GM19025 (cell line): ENCODE results near the gene GCN1.
A peak's percentile ranks its signal among the peaks of the same experiment; 100 is the strongest.

Experiments used
- ATAC-seq: cut with Tn5 transposase; IDR thresholded peaks from one replicate; pipeline ENCODE4 v1.9.1; 2021; ENCODE audit warnings: mild to moderate bottlenecking, low read depth, moderate library complexity; ENCODE audit not compliant: unreplicated experiment

Gene GCN1

DNA sequence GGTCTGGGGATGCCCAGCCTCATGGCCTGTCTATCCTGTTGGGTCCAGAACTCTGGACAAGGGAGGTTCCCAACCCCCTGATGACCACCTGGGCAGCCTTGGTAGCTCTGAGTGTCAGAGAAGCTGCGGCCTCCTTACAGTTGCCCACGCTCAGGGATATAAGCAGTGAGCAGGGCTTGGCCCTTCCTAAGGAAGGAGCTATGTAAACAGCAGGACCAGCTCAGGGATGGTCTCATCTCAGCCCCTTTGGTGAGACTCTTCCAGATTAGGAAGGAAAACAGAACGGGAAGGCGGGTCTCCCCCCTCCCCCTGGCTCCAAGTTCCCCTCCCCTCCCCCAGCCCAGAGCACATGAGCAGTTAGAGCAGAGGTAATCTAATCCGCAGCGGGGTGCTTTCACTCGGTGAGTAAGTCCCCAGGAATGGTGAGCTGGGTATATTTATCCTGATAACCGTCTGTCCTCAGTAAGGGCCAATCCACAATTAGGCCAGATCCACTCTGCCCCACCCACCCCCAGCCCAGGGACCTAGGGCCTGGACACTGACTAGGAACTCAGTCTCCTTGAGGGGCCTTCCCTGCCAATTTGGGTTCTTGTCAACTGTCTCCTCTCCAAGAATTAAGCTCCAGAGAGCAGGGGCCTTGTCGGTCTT lies 35.9 kb upstream of the GCN1 start:
- ATAC-seq: no peak

DNA sequence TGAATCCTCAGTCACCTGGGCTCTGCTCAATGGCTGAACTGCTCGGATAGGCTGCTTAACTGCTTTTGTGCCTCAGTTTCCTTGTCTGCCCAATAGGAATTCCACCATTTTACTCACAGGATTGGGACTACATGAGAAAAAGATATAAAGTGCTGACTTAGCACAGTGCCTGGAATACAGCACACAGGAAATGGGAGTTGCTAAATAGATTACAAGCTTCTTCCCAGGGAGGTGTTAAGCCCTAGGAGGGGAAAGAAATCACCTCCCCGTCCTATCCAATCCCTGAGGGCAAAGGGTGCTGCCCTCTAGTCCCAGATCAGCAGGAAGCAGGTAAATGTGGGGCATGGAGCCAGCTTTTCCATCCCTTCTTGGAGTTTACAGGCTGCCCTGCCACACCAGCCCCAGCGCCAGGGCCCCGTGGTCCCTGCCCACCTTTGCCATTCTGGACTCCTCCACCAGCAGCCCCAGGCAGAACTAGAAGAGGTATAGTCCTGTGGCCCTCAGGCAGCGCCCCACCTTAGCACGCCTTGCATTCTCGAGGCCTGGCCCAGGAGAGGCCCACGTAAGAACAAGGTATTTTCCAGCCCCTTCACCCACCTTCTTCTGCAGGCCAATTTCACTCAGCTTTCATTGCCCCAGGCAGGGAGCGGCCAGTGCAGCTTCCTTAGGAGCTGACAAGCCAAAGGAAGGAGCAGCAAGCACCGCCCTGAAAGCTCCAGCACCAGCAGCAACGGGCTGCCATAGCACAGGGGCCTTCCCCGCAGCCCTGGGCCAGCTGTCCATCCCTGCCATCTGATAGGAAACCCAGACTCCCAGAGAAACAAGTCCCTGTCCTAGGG lies 35.2 kb upstream of the GCN1 start:
- ATAC-seq: no peak

DNA sequence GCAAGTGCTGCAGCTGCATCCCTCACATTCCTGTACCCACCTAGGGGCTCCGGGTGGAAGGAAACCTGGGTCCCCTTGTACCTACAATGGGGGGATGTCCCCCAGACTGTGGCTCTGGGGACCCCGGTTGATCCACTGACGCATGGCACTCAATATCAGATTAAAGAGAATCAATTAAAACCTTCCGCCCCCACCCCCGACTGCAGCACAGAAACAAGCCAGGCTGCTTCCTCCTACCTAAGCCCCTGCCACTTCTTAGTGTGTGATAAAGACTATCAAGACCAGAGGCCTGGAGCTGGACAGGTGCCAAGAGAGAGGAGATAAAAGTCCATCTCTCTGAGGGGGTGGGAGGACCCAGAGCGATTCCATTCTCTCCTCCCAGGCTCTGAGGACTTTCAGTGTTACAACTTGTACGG lies 34.6 kb upstream of the GCN1 start:
- ATAC-seq: no peak

DNA sequence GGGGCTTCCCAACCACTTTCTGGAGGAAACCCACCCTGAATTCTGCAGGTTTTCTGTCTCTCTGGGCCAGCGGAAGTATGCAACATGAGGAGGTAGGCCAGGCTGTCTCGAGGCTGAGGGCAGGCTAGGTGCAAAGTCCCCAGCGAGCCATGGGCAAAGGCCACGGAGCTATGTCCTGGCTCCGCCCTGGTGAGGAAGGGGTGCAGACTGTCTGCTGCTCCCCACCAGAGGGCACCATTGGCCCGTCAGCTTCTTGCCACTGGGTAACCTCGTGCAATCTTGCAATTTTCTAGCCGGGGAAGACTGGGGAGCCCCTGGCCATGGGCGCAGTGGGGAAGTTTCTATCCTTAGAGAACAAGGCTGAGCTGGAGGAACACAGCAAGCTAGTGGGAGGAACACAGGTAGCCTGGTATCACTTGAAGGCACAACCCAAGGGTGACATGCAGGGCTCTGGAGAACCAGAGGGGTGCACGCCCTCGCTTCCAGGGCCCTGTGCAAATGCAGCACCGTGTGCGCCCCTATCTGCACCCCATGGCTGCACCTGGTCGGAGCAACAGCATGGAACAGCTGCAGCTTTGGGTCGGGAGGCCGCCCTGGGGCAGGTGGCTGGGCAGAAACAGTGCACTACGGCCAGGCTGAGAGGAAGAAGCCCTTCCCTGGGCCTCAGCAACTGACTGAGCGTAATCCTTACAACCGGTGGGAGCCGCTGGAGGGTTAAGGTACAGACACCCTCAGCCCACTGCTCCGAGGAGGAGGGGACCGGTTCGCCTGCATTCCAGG lies 34.0 kb upstream of the GCN1 start:
- peak; percentile 81 for ATAC-seq

DNA sequence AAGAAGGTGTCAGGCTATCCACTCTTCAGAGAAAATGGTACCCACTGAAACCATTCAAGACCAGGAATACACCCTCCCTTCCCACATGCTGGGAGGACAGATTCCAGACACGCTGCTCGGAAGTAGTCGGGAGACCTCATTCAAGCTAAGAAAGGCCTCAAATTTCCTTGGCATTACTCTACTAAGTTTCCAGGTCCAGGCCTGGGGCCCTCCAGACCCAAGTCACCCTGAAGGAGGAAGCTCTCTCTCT lies 33.5 kb upstream of the GCN1 start:
- no peak for ATAC-seq

DNA sequence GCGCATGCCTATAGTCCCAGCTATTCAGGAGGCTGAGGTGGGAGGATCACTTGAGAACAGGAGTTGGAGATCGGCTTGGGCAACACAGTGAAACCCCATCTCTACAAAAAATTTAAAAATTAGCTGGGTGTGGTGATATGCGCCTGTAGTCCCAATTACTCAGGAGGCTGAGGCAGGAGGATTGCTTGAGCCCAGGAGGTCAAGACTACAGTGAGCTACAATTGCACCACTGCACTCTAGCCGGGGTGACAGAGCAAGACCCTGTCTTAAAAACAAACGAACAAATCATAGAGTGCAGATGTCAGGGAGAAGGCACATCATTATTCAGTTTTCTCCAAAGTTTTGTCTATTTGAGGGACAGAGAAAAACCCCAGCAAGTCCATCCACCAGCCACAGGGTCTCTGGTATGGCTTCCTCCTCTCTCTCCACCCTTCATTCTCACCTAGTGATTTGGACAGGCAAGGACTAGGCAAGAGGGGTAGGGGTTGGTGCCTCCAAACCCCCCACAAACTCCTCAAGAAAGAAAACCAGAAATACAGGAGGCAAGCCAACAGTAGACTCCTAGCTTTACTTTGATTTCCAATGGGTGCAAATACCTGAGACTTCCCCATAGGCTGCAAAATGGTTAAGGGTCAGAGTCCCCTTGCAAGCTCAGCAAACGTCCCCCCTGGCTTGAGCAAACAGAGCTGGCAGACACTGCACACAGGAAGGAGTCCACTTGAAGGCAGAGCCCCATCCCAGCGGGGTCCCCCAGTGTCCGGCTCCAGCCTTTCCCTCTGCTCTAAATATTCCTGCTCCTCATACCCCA lies 32.9 kb upstream of the GCN1 start:
- no peak for ATAC-seq

DNA sequence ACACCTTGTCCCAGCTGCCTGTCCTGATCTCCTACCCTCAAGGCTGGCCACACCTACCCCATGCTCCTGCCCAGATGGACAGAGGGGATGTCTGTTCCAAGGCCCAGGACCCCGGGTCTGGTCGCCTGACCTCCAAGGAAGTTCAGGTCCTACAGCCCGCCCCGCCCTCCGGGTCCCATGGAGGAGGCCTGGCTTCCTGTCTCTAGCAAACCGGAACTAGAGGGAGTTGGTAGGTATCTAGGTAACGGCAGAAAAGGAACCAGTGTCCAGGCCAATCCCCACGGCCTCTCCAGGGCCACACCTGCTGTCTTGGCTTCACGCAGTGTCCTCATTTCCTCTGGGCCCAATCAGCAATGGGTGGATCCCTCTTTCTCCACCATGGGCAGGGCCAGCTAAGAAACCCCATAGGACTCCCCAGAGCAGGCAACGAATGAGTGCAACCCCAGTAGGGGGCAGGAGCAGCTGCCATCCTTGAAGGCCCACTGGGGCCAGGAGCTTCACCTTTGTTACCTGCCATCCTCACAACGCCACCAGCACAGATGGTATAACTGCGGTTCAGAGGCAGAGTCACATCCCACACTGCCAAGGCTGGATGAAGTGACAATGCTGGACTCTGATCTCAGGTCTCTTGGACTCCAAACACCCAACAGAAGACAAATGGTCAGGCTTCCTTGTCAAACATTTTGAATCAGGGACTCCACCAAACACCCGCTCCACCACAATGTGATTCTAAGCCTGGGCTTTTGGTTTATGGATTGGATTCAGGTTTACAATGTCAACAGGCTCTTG lies 31.5 kb upstream of the GCN1 start:
- ATAC-seq: no peak

DNA sequence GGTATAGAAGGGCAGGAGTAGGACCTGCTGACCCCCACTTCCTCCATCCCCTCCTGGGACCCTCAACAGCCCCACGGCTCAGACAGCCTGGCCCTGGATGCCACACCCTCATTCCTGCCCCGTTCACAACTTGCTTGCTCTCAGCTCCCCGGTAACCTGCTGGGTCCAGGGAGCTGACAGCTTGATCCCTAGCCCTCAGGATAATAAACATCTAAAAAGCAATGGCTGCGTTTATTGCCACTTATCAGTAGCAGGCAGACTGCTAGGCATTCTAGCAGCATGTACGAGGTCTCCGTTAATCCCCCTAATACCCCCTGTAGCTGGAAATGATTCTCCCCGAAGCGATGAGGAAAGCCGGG lies 30.7 kb upstream of the GCN1 start:
- ATAC-seq: no peak

DNA sequence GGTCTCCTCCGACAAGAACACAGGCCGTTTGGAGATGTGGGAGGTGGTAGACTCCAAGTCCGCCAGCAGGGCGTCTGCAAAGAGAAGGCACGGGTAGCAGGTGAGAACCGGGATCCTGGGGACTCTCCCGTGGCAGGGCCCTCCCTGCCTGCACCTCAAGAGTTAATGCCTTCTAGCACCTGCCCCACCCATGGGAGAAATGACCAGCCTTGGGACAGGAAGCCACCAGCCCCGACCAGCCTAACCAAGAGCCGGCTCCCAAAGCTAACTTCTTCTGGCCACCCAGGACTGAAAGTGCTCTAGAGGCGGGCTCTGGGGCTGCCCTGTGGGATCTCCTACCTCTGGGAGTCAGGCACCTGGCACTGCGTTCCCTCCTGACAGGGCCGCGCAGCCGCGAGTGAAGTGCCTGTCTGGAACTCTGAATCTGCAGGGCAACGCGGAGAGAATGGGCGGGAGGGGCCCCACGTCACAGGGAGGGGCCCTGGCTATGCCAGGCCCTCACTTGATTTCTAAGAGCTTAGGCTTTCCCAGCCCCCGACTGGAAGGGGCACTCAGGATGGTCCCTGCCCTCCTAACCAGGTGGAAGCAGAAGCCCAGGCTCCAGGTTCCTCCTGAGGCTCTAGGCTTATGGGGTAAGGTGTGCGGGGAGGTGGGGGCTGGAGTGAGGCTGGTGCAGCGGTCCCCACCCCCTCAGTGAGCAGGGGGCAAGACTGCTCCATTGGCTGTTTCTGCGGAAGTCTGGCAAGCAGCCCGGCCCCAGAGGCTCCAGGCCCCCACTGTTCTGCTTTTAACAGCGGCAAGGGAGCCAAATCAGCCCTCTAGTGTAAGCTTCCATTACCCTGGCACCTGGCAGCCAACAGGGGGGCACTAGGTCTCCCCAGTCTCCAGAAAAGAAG lies 30.0 kb upstream of the GCN1 start:
- ATAC-seq: no peak

DNA sequence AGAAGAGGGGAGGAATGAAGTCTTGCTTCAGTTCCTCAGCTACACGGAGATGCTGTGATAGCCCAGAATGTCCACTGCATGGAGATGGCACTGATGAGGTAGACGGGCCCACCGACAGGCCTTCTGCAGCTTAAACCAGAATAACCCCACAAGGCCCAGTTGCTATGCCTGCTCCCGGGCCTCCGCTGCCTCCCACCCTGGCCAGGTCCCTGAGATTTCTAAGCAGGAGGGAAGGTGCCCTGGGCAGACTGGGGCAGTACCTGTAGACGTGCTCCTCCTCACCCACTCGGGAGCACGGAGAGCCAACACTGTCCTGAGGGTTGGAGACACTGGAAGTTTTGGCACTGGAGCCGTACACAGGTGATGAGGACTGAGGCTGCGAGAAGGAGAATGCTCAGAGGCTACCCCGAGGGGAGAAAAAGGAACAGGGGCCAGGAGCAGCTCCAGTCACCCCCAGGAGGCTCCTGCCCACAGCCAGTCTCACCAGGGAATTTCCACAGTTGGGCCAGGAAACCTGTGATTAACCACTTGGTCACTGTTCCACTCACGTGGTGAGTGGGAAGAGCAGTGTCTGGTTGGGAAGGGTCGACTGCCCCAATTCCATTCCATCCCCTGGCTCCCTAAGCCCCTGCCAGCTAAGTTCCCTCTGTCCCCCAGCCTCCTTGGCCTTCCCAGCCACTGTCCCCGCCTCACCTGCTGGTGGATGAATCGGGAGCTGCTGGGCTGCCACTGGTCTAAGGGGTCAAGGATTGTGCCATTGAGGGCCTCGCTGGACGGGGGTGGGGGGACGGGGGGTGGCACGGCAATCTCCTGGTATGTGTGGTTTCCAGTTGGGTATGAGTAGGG lies 29.2 kb upstream of the GCN1 start:
- ATAC-seq: no peak

DNA sequence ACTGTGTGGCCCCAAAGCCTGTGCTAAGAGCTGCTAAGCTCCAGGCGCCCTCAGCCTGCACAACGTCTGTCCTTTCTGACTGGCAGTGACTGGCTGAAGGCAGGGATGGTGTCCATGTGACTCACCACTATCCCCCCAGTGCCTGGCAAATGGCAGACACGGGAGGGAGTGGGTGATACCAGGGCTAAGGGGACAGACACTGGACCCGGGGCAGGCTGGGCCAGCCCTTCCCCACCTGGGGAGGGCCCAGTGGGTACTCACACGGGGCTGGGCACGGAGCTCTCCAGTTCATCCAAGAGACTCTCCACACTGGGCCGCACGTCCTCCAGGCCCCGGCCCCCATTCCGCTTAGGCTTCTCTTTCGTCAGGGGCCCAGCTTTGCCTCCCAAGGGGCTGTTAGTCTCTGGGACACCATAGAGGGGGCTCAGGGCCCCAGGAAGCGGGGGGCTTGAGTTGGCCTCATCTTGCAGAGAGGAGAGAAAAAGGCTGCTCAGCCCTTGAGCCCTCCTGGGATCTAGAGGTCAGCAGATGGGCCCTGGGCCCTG lies 27.8 kb upstream of the GCN1 start:
- ATAC-seq: no peak

DNA sequence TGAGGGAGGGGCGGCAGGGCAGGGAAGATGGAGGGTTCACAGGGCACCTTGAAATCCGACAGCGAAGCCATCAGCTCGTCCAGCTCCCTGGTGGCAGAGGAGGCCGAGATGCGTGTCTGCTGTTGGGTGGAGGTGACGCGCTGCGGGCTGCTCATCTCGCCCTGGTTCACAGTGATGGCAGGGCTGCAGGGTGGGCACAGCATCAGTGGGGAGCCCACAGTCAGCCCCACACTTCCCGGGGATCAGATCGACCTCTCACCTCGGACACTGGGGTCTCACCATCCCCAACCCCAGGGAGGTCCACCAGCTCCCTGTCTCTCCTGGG lies 27.0 kb upstream of the GCN1 start:
- ATAC-seq: no peak

DNA sequence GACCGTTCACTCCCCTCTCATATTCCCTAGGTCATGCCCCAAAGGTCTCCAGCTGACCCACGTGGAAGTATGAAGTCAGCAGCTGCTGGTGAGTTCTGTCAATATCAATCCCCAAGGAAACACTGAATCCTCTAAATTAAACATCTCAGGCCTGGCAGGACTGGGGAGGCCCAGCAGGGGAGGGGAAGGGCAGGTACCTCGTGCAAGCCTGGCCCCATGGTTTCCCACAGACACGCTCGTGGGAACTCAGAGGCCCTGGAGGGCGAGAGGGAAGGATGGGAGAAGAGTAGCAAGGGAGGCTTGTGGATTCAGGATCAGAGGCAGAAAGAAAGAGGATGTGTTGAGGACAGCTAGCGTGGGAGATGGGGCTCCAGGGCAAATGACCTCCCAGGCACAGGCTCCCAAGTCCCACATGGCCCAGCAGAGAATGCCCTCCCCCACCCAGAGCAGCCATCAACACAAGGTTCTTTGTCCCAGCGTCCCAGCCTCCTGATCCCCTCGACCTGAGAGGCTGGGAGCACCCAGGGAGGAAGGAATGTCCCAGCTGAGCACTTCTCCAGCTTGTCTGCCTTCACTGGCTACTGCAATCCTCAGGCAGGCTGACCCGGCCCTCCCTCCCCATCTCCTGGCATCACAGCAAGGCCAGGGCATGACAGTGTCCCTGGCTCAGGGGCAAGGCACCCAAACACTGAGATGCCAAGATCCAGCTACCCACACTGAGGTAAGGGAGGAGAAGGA lies 26.5 kb upstream of the GCN1 start:
- no peak for ATAC-seq

DNA sequence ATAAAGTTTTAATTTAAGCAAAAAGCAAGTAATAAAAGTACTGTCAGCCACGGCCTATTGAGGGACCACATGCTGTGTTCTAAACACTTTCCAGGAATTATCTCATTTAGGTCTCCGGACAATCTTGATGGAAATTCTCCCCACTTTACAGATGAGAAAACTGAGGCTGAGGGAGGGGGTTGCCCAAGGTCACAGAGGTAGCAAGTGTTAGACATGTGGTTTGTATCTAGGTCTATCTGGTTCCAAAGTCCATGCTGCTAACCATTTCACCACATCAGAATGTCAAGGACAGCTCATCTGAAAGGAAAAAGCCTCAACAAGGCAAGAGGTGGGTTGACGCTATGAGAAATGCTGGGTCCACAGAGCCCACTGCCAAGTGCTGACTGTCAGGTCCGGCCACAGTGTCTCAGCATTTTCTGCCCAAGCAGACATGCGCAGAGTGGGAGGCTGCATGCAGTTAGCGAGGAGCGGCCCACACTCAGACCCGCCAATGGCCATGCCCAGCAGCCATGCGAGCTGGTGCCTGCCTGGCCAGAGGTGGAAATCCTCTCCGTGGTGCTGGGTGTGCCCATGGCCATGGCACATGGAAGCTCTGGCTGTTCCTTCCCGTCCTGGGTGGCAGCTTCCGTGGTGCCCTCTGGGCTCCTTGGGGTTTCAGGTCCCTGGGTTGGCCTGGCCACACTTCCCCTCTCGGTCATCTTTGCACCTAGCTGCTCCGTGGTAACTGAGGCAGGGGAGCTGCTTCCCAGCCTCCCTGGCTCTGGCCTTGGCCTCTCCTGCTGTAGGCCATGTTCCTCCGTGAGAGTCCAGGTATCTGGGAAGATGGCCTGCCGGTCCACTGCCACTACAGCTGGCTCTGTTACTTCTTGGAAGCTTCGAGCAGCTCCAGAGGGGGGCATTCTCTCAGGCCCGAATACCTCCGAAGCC lies 24.4 kb upstream of the GCN1 start:
- no peak for ATAC-seq

DNA sequence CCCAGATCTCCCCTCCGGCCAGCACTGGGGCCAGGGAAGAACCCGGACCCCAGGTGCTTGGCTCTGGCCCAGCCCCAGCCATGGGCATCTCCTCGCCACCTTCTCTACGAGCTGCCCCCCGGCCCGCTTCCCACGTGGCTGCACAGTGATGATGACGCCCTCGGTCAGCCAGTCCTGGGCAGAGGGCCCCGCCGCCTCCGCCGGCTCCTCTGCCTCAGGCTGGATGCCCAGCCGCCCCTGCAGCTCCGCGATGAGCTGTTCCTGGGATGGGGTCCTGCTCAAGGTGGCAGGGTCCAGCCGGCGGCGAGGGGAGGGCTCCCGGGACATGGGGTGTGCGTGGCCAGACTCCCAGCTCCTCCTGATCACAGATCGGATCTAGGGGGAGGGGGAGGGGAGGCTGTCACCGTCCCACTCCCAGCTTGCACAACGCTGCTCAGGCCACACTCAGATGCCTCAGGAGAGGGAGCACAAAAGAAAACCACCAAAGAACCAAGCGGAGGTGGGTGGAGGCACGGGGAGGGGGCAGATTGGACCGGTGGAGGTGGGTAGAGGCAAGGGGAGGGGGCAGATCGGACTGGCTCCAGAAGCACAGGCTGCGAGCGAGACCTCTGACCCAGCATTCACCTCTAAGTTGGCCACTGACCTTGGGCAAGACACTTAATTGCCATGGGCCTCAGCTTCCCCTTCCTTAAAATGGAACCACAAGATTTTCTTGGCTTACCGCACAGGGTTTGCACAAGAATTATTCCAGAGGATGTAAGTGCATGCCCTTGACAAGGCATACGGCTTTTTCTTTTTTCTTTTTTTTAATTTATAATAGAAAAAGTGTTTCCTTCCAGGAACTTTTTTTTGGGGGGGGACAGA lies 22.5 kb upstream of the GCN1 start:
- ATAC-seq: no peak
